Nephron (organoid): Measurements from ENCODE around the gene ATXN1.

ENCODE experiments used
- H3K27ac Mint-ChIP-seq, 3 experiments: 2 replicates each; pipeline ENCODE4 v1.8.0; 2020; ENCODE audit warnings: mixed read lengths in 3 of 3, mild to moderate bottlenecking in 2 of 3, moderate library complexity in 1 of 3
- H3K27me3 Mint-ChIP-seq: 2 replicates; pipeline ENCODE4 v1.8.0; 2021; ENCODE audit warnings: low read depth, mild to moderate bottlenecking, moderate library complexity, mixed read lengths
- H3K36me3 Mint-ChIP-seq: 2 replicates; pipeline ENCODE4 v1.8.0; 2020; ENCODE audit warnings: low read depth, mixed read lengths
- H3K4me1 Mint-ChIP-seq: 2 replicates; pipeline ENCODE4 v1.8.0; 2020; ENCODE audit warnings: mixed read lengths
- H3K4me3 Mint-ChIP-seq, 3 experiments: 2 replicates each; pipeline ENCODE4 v1.8.0; 2020; ENCODE audit warnings: mild to moderate bottlenecking in 3 of 3, mixed read lengths in 3 of 3, moderate library complexity in 2 of 3
- H3K9me3 Mint-ChIP-seq: 2 replicates; pipeline ENCODE4 v1.8.0; 2020; ENCODE audit warnings: mixed read lengths
- TF ChIP-seq, protein P1 (sequence below), 3 experiments: fragments of 200-600 bp; sonication (generic); IDR thresholded peaks; one replicate each; pipeline ENCODE4 v1.5.0; 2021; ENCODE audit warnings: antibody characterized with exemption in 3 of 3; ENCODE audit not compliant: unreplicated experiment in 3 of 3

The ATXN1 gene

DNA sequence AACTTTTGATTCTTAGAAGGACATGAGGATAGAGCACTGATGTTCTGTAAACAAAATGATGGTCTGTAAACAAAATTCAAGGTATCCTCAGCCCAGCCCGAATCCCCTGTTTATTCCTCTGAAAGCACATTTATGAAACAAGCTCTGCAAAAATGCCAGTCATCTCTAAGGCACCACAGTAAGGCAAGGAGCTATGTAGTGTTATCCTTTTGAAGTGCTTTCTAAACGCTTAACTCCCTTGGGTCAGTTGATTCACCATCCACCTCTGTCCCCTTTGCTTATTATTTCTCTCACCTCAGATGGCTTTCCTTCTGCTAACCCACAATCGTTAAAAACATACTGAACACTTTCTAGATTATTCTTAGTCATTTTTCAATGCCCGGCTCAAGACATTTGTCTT, 93.8 kb downstream of the ATXN1 start:
- Mint-ChIP-seq H3K36me3 (peaks cover 10% of the 10 kb centered on the region), H3K4me1 (peaks cover 28% of the 10 kb centered on the region), H3K27ac (peak overlapping the region in 1 of 3 experiments; percentile 0), H3K4me3 (no peak overlapping the region), H3K27me3 (no peaks in the 10 kb centered on the region), H3K9me3 (no peaks in the 10 kb centered on the region)
- TF ChIP-seq, protein P1, sequence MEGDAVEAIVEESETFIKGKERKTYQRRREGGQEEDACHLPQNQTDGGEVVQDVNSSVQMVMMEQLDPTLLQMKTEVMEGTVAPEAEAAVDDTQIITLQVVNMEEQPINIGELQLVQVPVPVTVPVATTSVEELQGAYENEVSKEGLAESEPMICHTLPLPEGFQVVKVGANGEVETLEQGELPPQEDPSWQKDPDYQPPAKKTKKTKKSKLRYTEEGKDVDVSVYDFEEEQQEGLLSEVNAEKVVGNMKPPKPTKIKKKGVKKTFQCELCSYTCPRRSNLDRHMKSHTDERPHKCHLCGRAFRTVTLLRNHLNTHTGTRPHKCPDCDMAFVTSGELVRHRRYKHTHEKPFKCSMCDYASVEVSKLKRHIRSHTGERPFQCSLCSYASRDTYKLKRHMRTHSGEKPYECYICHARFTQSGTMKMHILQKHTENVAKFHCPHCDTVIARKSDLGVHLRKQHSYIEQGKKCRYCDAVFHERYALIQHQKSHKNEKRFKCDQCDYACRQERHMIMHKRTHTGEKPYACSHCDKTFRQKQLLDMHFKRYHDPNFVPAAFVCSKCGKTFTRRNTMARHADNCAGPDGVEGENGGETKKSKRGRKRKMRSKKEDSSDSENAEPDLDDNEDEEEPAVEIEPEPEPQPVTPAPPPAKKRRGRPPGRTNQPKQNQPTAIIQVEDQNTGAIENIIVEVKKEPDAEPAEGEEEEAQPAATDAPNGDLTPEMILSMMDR (IDR thresholded peaks at IDR 0.05; ENCODE audit: unreplicated experiment in 3 of 3) = no peak

- H3K36me3 Mint-ChIP-seq = peaks cover 17% of the 10 kb centered on the region
- no peaks in the 10 kb centered on the region for H3K9me3 Mint-ChIP-seq
- TF ChIP-seq, protein P1 (IDR thresholded peaks at IDR 0.05; ENCODE audit: unreplicated experiment in 3 of 3) = no peak
- H3K4me3 Mint-ChIP-seq = no peak overlapping the region
- peaks cover 20% of the 10 kb centered on the region for H3K4me1 Mint-ChIP-seq
- H3K27ac Mint-ChIP-seq = no peak overlapping the region
- no peaks in the 10 kb centered on the region for H3K27me3 Mint-ChIP-seq
Observed at GRCh38 chr6:16665992-16666391, 95.3 kb downstream of the ATXN1 start.

GRCh38 chr6:16665182-16665581, 96.1 kb downstream of the ATXN1 start:
- Mint-ChIP-seq H3K9me3 (no peaks in the 10 kb centered on the region), H3K36me3 (peaks cover 17% of the 10 kb centered on the region), H3K4me1 (peaks cover 15% of the 10 kb centered on the region), H3K27me3 (no peaks in the 10 kb centered on the region), H3K4me3 (no peak overlapping the region), H3K27ac (no peak overlapping the region)
- TF ChIP-seq, protein P1 (IDR thresholded peaks at IDR 0.05; ENCODE audit: unreplicated experiment in 3 of 3) = no peak

GRCh38 chr6:16663901-16664300, 97.4 kb downstream of the ATXN1 start:
- TF ChIP-seq, protein P1 (IDR thresholded peaks at IDR 0.05; ENCODE audit: unreplicated experiment in 3 of 3) = no peak
- Mint-ChIP-seq H3K4me3 (no peak overlapping the region), H3K4me1 (peaks cover 17% of the 10 kb centered on the region), H3K36me3 (peaks cover 17% of the 10 kb centered on the region), H3K27me3 (no peaks in the 10 kb centered on the region), H3K9me3 (no peaks in the 10 kb centered on the region), H3K27ac (no peak overlapping the region)

DNA sequence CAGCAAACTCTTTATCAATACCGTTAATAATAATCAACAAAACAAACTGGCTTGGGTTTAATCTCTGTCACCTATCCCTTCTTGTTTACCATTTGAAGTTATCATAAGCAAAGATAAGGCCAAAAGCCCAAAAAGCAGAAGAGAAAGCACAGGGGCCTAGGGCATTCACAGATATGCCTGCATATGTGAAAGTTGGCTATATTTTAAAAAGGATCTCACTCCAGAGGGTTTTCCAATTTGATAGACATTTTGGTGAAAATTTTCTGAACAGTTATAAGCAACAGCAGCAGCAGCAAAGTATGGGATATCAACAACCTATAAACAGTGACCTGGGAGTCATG, 101.1 kb downstream of the ATXN1 start:
- Mint-ChIP-seq H3K36me3 (peaks cover 12% of the 10 kb centered on the region), H3K4me3 (no peak overlapping the region)

More for the DNA sequence above, 101.1 kb downstream of the ATXN1 start:
- H3K9me3 Mint-ChIP-seq = no peaks in the 10 kb centered on the region
- H3K27ac Mint-ChIP-seq = no peak overlapping the region
- no peaks in the 10 kb centered on the region for H3K27me3 Mint-ChIP-seq
- peaks cover 27% of the 10 kb centered on the region for H3K4me1 Mint-ChIP-seq
- TF ChIP-seq, protein P1 (IDR thresholded peaks at IDR 0.05; ENCODE audit: unreplicated experiment in 3 of 3) = no peak
